Stimulated activated CD8-positive, alpha-beta memory T cell treated with anti-CD3 and anti-CD28 coated beads, Interleukin-2, amount 100 ng/mL, for 1 hour (primary cell): ENCODE data around the gene PAQR5.
"Not testable (repeated sequence)": the region's sequence is repeated elsewhere in the genome, so short reads cannot be mapped to it uniquely, and the experiment has no call there.

Experiments
- DNase-seq, 2 donors: peaks; one replicate each; pipeline ENCODE4 v3.0.0-alpha.2; 2020; ENCODE audit warnings: low read depth in 2 of 2

PAQR5 gene

DNA sequence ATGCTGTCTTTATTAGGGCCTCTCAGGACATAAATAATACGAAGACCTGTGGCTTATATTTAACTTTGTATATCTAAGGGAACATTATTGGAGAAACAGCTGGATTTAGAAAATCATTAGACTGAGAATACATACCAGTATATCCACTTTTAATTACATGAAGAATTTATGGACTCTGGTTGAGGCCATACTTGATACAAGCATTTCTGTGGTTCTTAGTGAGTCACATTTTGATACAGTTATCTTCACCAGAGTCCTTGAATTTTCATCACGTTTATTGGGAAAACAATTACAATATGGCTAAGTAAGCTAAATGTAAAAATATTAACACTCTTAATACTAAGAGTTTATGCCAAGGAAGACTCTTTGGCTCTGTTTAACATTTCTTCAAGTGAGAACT lies 125.3 kb downstream of the PAQR5 start:
- DNase-seq, result no peak

DNA sequence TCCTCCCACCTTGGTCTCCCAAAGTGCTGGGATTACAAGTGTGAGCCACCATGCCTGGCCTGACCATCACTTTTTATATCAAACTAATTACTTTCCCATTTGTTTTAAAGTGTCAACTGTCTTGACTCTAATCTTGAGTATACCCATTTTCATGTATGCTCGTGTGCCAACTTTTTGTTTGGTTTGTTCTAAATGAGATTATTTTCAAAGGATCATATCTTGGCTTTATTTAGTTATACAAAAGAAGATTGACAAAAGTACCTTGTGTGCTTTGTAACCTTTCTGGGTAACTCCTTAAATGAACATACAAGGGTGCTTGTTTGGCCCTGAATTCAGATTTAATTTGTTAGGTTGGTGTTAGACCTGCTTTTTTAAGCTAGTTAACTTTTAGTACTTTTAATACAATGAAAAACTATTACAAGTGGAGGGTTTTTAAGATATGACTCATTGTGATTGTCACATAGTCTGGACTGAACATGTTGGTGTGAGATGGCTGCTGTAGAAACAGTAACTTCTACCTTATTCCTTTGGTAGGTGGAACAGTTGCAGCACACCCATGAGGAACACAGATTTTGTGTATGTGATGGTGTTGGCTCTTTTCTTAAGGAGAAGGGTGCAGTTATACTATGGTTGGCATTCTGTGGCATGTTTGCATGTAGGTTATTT lies 126.2 kb downstream of the PAQR5 start:
- DNase-seq, result no peak

DNA sequence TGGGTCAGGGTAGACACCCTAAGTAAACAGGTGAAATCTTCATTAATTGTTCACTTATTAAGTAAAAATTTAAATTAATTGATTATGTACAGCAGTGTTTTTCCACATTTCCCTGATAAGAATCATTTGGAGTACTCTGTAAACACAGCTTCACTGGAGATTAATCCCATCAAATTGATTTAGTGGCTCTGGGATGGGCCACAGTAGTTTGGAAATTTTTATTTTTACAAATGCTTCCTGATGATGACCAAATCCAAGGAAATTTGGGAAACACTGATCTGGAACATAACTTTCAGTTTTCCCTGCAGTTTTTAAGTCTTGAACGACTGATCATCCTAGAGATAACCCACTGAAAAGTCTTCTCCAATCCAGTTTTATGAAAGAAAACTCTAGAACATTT lies 135.1 kb downstream of the PAQR5 start:
- DNase-seq, result no peak

DNA sequence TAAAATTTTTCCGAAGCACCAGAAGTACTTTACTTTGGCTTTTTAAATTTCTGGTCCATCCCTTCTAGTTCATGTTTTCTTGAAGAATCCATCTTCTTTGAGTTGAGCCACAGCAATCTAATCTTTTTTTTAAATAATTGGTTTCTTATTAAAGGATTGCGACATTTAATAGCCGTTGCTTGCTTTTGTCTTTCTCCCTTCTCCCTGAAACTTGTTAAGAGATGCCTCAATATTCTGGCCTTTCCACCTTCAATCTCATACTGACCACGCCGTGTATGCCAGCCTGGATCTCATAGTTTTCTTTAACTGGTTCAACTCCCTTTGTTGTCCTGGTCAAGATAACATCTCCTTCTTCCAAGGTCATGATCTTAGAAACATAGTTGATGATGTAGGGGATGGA lies 135.5 kb downstream of the PAQR5 start:
- no peak for DNase-seq

DNA sequence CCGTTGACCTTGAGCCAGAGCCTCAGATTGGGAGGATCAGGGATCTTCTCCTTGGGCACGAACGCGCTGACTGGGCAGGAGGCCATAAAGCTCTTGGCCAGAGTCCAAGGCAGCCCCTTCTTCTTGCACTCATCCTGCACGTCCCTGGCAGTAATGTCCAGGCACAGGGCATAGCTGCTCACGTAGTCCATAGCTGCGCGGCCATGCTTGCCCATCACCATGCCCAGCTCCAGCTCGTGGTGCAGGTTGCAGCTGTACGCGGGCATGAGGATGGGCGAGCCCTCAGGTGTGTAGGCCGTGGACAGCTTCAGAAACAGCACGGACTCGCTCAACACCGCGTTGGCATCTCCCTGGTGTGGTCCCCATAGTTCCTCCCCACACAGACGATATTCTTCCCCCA lies 136.0 kb downstream of the PAQR5 start:
- no peak for DNase-seq

DNA sequence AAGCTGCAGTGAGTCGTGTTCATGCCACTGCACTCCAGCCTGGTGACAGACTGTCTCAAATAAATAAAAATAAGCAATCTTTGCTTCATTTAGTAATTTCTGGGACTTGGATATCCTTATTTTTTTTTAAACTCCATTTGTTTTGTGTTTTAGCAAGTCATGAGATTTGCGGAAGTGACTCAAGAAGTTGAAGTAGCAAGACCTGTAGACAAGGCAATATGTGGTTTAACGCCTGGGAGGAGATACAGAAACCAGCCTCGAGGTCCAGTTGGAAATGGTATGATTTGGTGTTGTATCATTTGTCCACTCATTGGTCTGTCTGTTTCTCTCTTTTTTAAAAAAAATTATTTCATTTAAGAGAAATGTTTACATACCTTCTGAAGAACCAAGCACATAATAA lies 137.3 kb downstream of the PAQR5 start:
- no peak for DNase-seq

DNA sequence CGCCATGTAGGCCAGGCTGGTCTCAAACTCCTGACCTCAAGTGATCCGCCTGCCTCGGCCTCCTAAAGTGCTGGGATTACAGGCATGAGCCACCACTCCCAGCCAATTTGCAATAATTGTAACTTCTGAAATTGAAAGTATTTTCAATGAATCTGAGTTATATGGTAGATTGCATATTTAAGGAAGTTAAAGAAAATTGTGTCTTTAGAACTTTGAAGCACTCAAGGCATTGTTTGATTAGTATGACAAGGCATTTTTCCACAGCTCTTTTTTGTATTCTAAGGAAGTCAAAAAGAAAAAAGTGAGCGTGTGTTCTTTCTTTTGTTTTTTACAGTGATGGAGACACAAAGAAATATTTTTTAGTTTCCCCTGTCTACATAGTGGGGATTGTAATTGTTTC lies 138.2 kb downstream of the PAQR5 start:
- no peak for DNase-seq

DNA sequence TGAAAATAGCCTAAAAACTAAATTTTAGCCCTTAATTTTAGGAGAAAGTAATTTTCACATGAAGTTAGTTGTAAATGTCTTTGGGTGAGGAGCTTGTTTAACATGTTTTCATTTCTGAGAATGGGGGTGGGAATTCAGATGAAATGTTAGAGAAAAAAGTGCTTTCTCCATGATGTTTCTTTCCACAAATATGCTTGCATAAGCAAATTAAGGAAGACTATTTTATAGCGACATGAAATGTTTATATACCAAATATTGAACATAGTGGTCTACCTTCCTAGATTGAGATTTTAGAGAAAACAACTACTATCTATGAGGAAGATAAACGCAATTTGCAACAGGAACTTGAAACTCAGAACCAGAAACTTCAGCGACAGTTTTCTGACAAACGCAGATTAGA lies 140.9 kb downstream of the PAQR5 start:
- no peak for DNase-seq

DNA sequence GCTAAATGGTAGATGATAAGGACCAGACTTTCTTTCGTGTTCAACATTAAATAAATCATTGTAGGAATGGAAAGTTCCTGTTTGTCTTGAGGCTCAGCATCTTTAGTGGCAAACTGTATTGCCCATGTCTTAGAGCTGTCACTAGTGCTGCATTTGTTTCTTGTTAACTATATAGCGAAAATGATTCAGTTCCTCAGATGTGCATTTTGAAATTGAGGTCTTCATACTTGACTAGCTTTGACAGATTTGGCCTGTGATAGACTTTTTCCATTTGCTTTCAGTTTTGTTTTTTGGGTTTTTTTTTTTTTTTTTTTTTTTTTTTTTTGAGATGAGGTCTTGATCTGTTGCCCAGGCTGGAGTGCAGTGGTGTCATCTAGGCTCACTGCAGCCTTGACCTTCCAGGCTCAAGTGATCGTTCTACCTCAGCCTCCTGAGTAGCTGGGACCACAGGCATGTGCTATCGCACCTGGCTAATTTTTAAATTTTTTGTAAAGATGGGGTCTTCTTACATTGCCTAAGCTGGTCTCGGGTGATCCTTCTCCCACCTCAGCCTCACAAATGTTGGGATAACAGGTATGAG lies 144.4 kb downstream of the PAQR5 start:
- DNase-seq, result no peak

DNA sequence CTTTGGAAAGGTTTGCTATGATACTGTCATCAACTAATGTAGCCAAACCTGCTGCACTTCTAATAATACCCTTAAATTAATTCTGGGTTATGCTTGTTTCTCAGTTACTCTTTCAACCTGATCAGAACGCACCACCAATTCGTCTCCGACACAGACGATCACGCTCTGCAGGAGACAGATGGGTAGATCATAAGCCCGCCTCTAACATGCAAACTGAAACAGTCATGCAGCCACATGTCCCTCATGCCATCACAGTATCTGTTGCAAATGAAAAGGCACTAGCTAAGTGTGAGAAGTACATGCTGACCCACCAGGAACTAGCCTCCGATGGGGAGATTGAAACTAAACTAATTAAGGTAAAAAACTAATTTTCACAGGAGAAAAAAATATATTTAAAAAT lies 146.0 kb downstream of the PAQR5 start:
- no peak for DNase-seq

DNA sequence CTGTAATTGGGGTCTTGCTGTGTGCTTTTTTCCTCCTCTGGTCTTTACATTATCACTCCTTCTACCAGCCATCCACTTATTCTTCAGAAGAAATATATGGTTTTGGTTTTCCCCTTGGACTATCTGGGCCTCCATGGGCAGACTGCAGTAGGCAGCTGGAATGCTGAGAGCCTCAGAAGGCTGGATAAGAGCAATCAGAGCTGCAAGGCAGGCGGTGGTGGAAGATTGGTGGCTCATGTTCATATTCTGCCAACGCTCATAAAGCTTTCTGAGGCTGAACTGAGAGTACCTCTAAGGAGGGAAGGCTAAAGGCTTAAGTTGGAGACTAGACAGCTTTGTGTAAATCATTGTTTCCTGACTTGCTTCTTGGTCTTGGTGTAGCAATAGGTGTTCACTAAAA lies 148.2 kb downstream of the PAQR5 start:
- DNase-seq, result no peak

DNA sequence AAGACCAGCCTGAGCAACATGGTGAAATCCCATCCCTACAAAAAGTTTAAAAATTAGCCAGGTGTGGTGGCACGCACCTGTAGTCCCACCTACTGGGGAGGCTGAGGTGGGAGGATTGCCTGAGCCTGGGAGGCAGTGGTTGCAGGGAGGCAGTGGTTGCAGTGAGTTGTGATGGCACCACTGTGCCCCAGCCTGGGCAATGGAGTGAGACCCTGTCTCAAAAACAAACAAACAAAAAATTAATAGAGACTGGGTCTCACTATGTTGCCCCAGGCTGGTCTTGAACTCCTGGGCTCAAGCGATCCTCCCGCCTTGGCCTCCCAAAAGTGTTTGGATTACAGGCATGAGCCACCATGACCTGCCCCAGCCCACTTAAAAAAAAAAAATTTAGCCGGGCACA lies 151.5 kb downstream of the PAQR5 start:
- DNase-seq, result not testable (repeated sequence)

DNA sequence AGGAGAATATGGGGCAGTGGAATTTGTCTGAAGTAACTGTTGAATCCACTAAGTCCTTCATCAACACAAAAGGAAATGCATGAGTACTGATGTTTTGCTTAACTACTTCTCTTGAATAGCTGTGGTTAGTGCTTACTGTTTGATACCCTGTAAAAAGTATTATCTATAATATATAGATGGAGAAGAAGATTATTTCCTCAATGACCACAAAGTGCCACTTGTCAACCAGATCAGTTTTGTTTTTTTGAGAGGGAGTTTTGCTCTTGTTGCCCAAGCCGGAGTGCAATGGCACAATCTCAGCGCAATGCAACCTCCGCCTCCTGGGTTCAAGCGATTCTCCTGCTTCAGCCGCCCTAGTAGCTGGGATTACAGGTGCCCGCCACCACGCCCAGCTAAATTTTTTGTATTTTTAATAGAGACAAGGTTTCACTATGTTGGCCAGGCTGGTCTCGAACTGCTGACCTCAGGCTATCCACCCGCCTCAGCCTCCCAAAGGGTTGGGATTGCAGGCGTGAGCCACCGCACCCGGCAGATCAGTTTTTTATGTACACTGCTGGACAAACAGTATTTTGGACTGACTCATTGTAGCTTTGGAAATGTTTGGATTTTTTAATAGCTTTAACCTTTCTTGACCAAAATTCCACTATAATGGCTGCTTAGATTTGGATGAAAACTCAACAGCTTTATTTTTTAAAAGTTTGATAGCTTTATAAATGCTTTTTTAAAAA lies 152.4 kb downstream of the PAQR5 start:
- no peak for DNase-seq

DNA sequence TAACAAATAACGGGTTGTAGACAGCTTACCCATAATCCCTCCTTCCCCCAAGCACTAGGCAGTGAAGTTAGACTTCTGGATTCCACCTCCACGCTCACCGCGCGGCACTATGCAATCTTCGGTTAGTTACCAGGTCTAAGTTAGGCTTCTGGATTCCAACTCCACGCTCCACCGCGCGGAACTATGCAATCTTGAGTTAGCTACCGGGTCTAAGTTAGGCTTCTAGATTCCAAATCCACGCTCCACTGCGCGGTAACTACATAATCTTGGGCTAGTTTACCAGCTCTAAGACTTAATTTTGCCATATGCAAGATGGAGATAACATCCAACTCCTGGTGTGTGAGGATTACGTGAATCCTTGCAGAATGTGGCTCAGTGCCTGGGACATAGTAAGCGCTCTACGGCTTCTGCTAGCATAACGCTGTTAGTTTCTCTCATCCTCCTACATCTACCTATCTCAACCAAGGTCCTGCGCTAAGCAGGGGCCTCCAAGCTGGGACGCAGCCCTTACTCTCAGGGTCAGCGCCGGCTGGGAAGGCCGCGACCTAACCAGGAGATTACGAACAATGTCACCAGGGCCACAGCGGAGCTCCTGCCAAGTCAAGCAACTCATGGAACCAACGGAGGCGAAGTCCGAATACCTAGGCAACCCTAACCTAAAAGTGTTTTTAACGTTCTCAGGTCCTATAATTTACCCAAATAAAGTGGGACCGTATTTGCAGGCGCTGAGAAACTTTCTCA lies 153.4 kb downstream of the PAQR5 start:
- DNase-seq, result no peak

DNA sequence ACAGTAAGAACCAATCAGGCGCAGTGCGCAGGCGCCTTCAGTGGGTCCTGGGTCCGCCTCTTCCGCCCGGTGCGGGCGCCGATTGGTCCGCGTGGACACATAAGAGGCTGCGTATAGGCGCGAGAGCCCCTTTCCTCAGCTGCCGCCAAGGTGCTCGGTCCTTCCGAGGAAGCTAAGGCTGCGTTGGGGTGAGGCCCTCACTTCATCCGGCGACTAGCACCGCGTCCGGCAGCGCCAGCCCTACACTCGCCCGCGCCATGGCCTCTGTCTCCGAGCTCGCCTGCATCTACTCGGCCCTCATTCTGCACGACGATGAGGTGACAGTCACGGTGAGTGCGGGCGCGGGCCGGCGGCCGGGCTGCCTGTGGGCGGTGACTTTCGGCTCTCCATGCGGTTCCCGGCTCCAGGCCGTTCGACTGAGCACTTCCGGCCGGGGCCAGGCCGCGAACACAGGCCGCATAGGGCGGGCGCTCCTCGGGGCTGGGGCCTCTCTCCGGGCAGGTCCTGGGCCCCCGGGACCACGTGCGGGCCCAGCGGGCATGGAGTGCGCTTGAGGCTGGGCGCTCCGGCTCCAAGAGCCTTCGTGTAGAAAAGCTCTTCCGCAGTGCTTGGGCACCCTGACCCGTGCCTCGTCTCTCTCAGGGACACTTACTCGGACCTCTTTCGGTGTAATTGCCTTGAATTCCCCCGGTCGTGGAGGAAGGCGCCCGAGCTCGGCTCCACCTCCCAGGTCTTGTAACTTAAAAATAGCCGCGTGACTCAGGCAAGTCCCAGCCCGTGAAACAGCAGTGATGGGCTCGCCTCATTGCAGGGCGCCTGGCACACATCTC lies 154.2 kb downstream of the PAQR5 start, which contains the start of gene RPLP1:
RPLP1 (plus strand) TSS at position 127 of the 830 bp plus-strand sequence; CDS start at position 258, 131 bp downstream.
- DNase-seq, result peak; percentile 89 to 95

DNA sequence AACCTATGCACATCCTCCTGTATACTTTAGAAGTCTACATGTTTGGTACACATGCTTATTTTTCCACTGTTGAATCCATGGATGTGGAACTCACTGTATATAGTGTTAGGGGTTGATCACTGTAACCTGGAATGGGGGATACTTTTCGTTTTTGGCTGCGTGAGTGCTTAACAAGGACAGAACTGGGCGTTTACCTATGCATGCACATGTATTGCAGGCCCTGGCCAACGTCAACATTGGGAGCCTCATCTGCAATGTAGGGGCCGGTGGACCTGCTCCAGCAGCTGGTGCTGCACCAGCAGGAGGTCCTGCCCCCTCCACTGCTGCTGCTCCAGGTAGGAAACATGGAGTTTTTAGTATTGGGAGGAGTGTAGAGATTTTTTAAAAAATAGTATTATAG lies 156.2 kb downstream of the PAQR5 start:
- no peak for DNase-seq

DNA sequence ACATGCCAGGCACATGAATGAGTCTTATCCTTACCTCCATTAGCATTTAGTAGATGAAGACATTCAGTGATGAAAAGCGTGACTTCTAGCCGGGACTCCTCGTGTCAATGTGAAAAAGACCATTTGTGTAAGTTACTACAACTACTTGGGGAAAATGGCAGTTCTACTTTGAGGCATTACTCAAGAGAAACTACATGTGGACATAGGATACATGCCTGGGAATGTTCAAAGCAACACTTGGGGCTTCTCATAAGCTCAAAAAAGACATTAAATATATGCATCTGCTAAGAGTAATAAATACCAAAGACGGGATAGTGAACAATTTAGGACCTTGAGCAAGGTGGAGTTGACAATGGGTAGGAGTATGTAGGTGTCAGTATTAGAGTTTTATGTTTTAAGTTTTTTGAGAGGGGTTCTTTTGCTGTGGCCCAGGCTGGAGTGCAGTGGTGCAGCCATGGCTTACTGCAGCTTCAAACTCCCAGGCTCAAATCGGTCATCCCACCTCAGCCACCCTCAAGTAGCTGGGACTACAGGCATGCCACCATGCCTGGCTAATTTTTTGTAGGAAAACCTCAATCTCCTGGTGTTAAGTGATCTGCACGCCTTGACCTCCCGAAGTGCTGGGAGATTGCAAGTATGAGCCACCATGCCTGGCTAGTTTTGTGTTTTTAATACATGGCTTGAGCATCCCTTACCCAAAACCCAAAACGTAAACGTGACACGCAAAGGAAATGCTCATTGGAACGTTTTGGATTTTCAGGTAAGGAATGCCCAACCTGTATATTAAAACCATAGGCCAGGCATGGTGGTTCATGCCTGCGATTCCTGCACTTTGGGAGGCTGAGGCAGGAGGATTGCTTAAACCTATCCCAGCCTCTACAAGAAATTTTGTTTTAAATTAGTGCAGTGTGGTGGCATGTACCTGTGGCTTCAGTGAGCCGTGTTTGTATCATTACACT lies 157.8 kb downstream of the PAQR5 start:
- no peak for DNase-seq
